VCaP (cell line): ENCODE data around the gene SLC66A2.

Experiments used
- H3K27ac ChIP-seq: fragments of 450-650 bp; 2 replicates; pipeline ENCODE4 v1.5.1; 2017
- CTCF ChIP-seq: fragments of 450-650 bp; conservative IDR thresholded peaks from 2 replicates; pipeline ENCODE4 v1.5.1; 2017; ENCODE audit warnings: mild to moderate bottlenecking, moderate library complexity

The SLC66A2 gene

GRCh38 chr18:79905993-79906392 is 45.5 kb downstream of the SLC66A2 start:
- no peak for TF ChIP-seq CTCF
- no peak overlapping the region for H3K27ac ChIP-seq

GRCh38 chr18:79905389-79905911 is 46.0 kb downstream of the SLC66A2 start:
- H3K27ac ChIP-seq = no peak overlapping the region
- no peak for TF ChIP-seq CTCF

GRCh38 chr18:79904357-79905147 is 46.9 kb downstream of the SLC66A2 start:
- no peak overlapping the region for H3K27ac ChIP-seq
- TF ChIP-seq CTCF = no peak

- no peak overlapping the region for H3K27ac ChIP-seq
- no peak for TF ChIP-seq CTCF
Measured at GRCh38 chr18:79903787-79904356, 47.6 kb downstream of the SLC66A2 start.

- TF ChIP-seq CTCF = no peak
Measured at GRCh38 chr18:79903071-79903635, 48.3 kb downstream of the SLC66A2 start.

GRCh38 chr18:79902640-79903039 is 48.8 kb downstream of the SLC66A2 start:
- TF ChIP-seq CTCF = no peak
- H3K27ac ChIP-seq = no peak overlapping the region

More at GRCh38 chr18:79903071-79903635, 48.3 kb downstream of the SLC66A2 start:
- H3K27ac ChIP-seq = no peak overlapping the region

- TF ChIP-seq CTCF = no peak
- no peak overlapping the region for H3K27ac ChIP-seq
Measured at GRCh38 chr18:79902075-79902474, 49.4 kb downstream of the SLC66A2 start.
